K562 (cell line): ENCODE data around the gene SH3BP2. TPM values are rescaled to one million over a fixed set of nuclear protein-coding genes. Genes with fewer than 3 reads are reported as not detected.

Experiments
- ATF1 ChIP-seq, 2 experiments: fragments of 450-650 bp in 1 of 2; IDR thresholded peaks; 2 replicates each; pipeline ENCODE4 v1.6.1; 2016; ENCODE audit warnings: missing compliant biosample characterization in 1 of 2, missing genetic modification characterization in 1 of 2
- DMBX1 ChIP-seq: fragments of 250-450 bp; sonication (Bioruptor Pico); IDR thresholded peaks from 2 replicates; pipeline ENCODE4 v1.8.0; 2022; ENCODE audit warnings: inconsistent platforms, mild to moderate bottlenecking, moderate library complexity, borderline replicate concordance
- EP400 ChIP-seq: fragments of 450-650 bp; IDR thresholded peaks from 2 replicates; pipeline ENCODE4 v1.6.1; 2017; ENCODE audit warnings: antibody characterized with exemption, mild to moderate bottlenecking, moderate library complexity
- ERF ChIP-seq: fragments of 450-650 bp; formaldehyde crosslinking; IDR thresholded peaks from 2 replicates; pipeline ENCODE4 v1.4.0; 2020; ENCODE audit warnings: mild to moderate bottlenecking, mixed read lengths
- EZH2 ChIP-seq: IDR thresholded peaks from 2 replicates; pipeline ENCODE4 v1.6.1; 2012; ENCODE audit warnings: low read depth, mild to moderate bottlenecking, inconsistent platforms, low read length, borderline replicate concordance
- FOXJ2 ChIP-seq: fragments of 200-800 bp; sonication (Bioruptor generic); IDR thresholded peaks from 2 replicates; pipeline ENCODE4 v1.6.1; 2016; ENCODE audit warnings: missing genetic modification characterization, missing compliant biosample characterization
- FOXJ3 ChIP-seq: sonication (generic); formaldehyde crosslinking; IDR thresholded peaks from 2 replicates; pipeline ENCODE4 v1.4.0; 2020; ENCODE audit warnings: mild to moderate bottlenecking, missing genetic modification reagents
- HDAC6 ChIP-seq: IDR thresholded peaks from 2 replicates; pipeline ENCODE4 v1.6.1; 2012; ENCODE audit warnings: low read depth, mild to moderate bottlenecking, control low read depth, inconsistent platforms, low read length, moderate library complexity
- KAT8 ChIP-seq: fragments of 450-650 bp; IDR thresholded peaks from 2 replicates; pipeline ENCODE4 v1.6.1; 2016; ENCODE audit warnings: low read depth, mild to moderate bottlenecking
- KDM4B ChIP-seq, 2 experiments: fragments of 450-650 bp in 1 of 2; sonication (generic) in 1 of 2; IDR thresholded peaks; 2 replicates each; pipeline ENCODE4 v1.6.1; 2016 to 2017; ENCODE audit warnings: borderline replicate concordance in 2 of 2, antibody characterized with exemption in 1 of 2, low read depth in 1 of 2, mild to moderate bottlenecking in 1 of 2
- KLF1 ChIP-seq: fragments of 450-650 bp; IDR thresholded peaks from 2 replicates; pipeline ENCODE4 v1.6.1; 2016; ENCODE audit warnings: missing genetic modification characterization, missing compliant biosample characterization
- MBD2 ChIP-seq: sonication (generic); IDR thresholded peaks from 2 replicates; pipeline ENCODE4 v1.6.1; 2016; ENCODE audit warnings: low read depth, borderline replicate concordance
- NFYB ChIP-seq: IDR thresholded peaks from 2 replicates; pipeline ENCODE4 v1.6.1; 2011; ENCODE audit warnings: mild to moderate bottlenecking, moderate library complexity; ENCODE audit not compliant: insufficient read length; ENCODE audit errors: extremely low read depth
- PURB ChIP-seq: sonication (generic); formaldehyde crosslinking; IDR thresholded peaks from 2 replicates; pipeline ENCODE4 v1.9.0; 2021; ENCODE audit warnings: low read depth, mild to moderate bottlenecking, missing genetic modification reagents
- SIN3B ChIP-seq: fragments of 450-650 bp; IDR thresholded peaks from 2 replicates; pipeline ENCODE4 v1.6.1; 2017; ENCODE audit warnings: low read depth, mild to moderate bottlenecking, moderate library complexity
- TFAM ChIP-seq: fragments of 250-450 bp; sonication (Bioruptor Pico); conservative IDR thresholded peaks from 2 replicates; pipeline ENCODE4 v1.5.0; 2021; ENCODE audit warnings: mild to moderate bottlenecking, moderate library complexity
- ZBTB7A ChIP-seq: IDR thresholded peaks from 2 replicates; pipeline ENCODE4 v1.6.1; 2011; ENCODE audit warnings: low read depth, mild to moderate bottlenecking, low read length, moderate library complexity, borderline replicate concordance; ENCODE audit not compliant: control insufficient read depth
- ZNF121 ChIP-seq: sonication (generic); formaldehyde crosslinking; conservative IDR thresholded peaks from 2 replicates; pipeline ENCODE4 v1.8.0; 2022; ENCODE audit warnings: missing genetic modification reagents
- ZNF124 ChIP-seq: sonication (generic); formaldehyde crosslinking; IDR thresholded peaks from 2 replicates; pipeline ENCODE4 v1.8.1; 2022; ENCODE audit warnings: missing genetic modification reagents
- ZNF175 ChIP-seq: fragments of 200-800 bp; sonication (Bioruptor generic); IDR thresholded peaks from 2 replicates; pipeline ENCODE4 v1.6.1; 2016; ENCODE audit warnings: low read depth, mild to moderate bottlenecking, missing genetic modification characterization, missing compliant biosample characterization
- ZNF445 ChIP-seq: fragments of 250-450 bp; sonication (Bioruptor Pico); IDR thresholded peaks from 2 replicates; pipeline ENCODE4 v1.4.0; 2020; ENCODE audit warnings: low read depth, mild to moderate bottlenecking, moderate library complexity
- ZNF699 ChIP-seq: fragments of 250-450 bp; sonication (Bioruptor Pico); IDR thresholded peaks from 2 replicates; pipeline ENCODE4 v1.8.0; 2021; ENCODE audit warnings: mild to moderate bottlenecking, moderate library complexity; ENCODE audit not compliant: insufficient replicate concordance
- polyA plus RNA-seq, 8 experiments: library from polyadenylated mRNA; depleted of rRNA in 4 of 8; stranded (reverse) in 5 of 8; unstranded in 3 of 8; fragments of >200 nt; fragmentation: Nextera tagmentation in 2 of 8; fragmentation: Illumina TruSeq in 1 of 8; extraction: Ambion mirVana in 2 of 8; extraction: Trizol in 1 of 8; gene quantifications; 2 replicates each; pipeline versions ENCODE4 v1.2.1 to v1.2.3, GENCODE V29; 2011 to 2014; ENCODE audit warnings: inconsistent platforms in 1 of 8, missing spikeins in 1 of 8
- total RNA-seq, 7 experiments: library from RNA; depleted of rRNA in 6 of 7; stranded (reverse); fragments of >200 nt in 6 of 7; fragmentation: Illumina TruSeq in 2 of 7; extraction: Trizol in 2 of 7; gene quantifications; 2 replicates each; pipeline versions ENCODE4 v1.2.1 to v1.2.3, GENCODE V29; 2011 to 2021; ENCODE audit warnings: low replicate concordance in 1 of 7
- TF ChIP-seq, protein P1 (sequence below): fragments of 250-450 bp; sonication (Bioruptor Pico); IDR thresholded peaks from 2 replicates; pipeline ENCODE4 v1.9.0; 2021; ENCODE audit warnings: mild to moderate bottlenecking
- TF ChIP-seq, protein P2 (sequence below): fragments of 450-650 bp; IDR thresholded peaks from 2 replicates; pipeline ENCODE4 v1.6.1; 2016; ENCODE audit warnings: missing biosample characterization, missing genetic modification characterization
- TF ChIP-seq, protein P3 (sequence below): IDR thresholded peaks from 3 replicates; pipeline ENCODE4 v1.6.1; 2011; ENCODE audit warnings: borderline replicate concordance, mild to moderate bottlenecking; ENCODE audit not compliant: insufficient read length, insufficient read depth

The SH3BP2 gene
- total and polyA plus RNA-seq, 9 of the 15 experiments (the other 6 are each of a cell fraction or from before 2014, with no cell fraction given) = 0.34 to 16.0 (median 5.1) TPM

- TF ChIP-seq, protein P1, sequence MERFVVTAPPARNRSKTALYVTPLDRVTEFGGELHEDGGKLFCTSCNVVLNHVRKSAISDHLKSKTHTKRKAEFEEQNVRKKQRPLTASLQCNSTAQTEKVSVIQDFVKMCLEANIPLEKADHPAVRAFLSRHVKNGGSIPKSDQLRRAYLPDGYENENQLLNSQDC (CRISPR knock-in tag) = no peak
- TF ChIP-seq DMBX1 (CRISPR knock-in tag) (0 out of 2 replicates have a peak, but pooled peaks have one; percentile 32), KLF1 (tag) (no peak), ZNF124 (CRISPR knock-in tag) (no peak), ATF1 (CRISPR knock-in tag; IDR thresholded peaks at IDR 0.05) (no peak), ATF1 (tag; IDR thresholded peaks at IDR 0.05) (0 out of 2 replicates have a peak, but pooled peaks have one; percentile 19), KAT8 (no peak), ZNF121 (CRISPR knock-in tag) (no peak), ZBTB7A (no peak), FOXJ3 (CRISPR knock-in tag) (no peak), TFAM (CRISPR knock-in tag) (no peak), SIN3B (no peak), NFYB (no peak), FOXJ2 (tag) (no peak), ZNF445 (CRISPR knock-in tag) (no peak), KDM4B (IDR thresholded peaks at IDR 0.05; ENCODE audit: borderline replicate concordance in 2 of 2, low read depth in 1 of 2) (no peak), HDAC6 (no peak), EP400 (peak; percentile 71), ERF (no peak), EZH2 (no peak), PURB (CRISPR knock-in tag) (no peak), MBD2 (no peak), ZNF699 (CRISPR knock-in tag) (no peak), ZNF175 (CRISPR knock-in tag) (no peak)
- TF ChIP-seq, protein P2, sequence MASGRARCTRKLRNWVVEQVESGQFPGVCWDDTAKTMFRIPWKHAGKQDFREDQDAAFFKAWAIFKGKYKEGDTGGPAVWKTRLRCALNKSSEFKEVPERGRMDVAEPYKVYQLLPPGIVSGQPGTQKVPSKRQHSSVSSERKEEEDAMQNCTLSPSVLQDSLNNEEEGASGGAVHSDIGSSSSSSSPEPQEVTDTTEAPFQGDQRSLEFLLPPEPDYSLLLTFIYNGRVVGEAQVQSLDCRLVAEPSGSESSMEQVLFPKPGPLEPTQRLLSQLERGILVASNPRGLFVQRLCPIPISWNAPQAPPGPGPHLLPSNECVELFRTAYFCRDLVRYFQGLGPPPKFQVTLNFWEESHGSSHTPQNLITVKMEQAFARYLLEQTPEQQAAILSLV (tag) = peak; percentile 71; the same call in 1 of the 2 replicates
- TF ChIP-seq, protein P3, sequence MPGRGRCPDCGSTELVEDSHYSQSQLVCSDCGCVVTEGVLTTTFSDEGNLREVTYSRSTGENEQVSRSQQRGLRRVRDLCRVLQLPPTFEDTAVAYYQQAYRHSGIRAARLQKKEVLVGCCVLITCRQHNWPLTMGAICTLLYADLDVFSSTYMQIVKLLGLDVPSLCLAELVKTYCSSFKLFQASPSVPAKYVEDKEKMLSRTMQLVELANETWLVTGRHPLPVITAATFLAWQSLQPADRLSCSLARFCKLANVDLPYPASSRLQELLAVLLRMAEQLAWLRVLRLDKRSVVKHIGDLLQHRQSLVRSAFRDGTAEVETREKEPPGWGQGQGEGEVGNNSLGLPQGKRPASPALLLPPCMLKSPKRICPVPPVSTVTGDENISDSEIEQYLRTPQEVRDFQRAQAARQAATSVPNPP = no peak
These were observed 951 bp downstream of the SH3BP2 start (continued) for GRCh38 chr4:2793586-2794485.
